ENCODE data around the gene DOCK8. TPM values are rescaled to one million over a fixed set of nuclear protein-coding genes. Genes with fewer than 3 reads are reported as not detected.
A peak's percentile ranks its signal among the peaks of the same experiment; 100 is the strongest.

Gene DOCK8
- total and polyA plus RNA-seq, 2 of the 13 experiments (the other 11 are each of a cell fraction or from before 2014, with no cell fraction given), result 0.28 to 0.38 TPM

DNA sequence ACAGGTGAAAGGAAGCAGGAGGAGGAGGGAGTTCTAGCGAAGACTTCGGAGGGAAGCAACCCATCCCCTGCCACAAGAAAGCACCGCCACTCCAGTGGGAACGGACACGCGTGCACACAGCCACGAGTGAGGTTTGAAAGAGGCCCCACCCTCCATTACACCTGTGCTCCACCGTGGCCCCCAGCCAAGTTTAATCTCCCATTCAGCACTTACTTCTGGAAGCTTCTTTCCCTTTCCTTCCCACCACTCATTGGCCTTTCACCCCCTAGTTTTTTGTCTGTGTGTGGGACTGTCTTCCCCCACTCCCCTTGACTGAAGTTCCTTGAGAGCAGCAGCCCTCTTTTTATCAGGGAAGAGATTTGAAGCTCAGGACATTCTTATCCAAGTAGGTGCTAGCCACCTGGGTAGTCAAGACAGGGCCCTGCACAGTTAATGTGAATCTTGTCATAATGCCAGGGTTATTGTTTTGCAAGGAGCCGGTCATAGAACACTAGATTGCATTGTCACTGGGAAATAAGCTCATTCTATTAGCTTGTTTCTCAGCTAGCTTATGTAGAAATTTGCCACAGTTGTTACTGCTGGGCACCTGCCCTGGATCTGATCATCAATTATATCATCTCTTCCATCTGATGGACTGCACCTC lies 256.0 kb downstream of the DOCK8 start (continued):
- TF ChIP-seq ZNF512B (CRISPR knock-in tag; IDR thresholded peaks at IDR 0.05; ENCODE audit: borderline replicate concordance) (0 out of 2 replicates have a peak, but pooled peaks have one; percentile 16), ZHX2 (IDR thresholded peaks at IDR 0.05; ENCODE audit: low read depth) (no peak), ZHX2 (CRISPR knock-in tag; IDR thresholded peaks at IDR 0.05; ENCODE audit: borderline replicate concordance) (no peak), ARID2 (CRISPR knock-in tag; IDR thresholded peaks at IDR 0.05; ENCODE audit: borderline replicate concordance) (peak; percentile 19; the same call in 1 of the 2 replicates), KDM2A (CRISPR knock-in tag; IDR thresholded peaks at IDR 0.05; ENCODE audit: borderline replicate concordance, low read depth) (0 out of 2 replicates have a peak, but pooled peaks have one; percentile 0), HNRNPL (IDR thresholded peaks at IDR 0.05; ENCODE audit: low read depth, low read length) (no peak), CAMTA2 (CRISPR knock-in tag; IDR thresholded peaks at IDR 0.05; ENCODE audit: borderline replicate concordance) (no peak), ZFY (CRISPR knock-in tag; IDR thresholded peaks at IDR 0.05) (no peak), ZNF138 (CRISPR knock-in tag; IDR thresholded peaks at IDR 0.05; ENCODE audit: low read depth) (0 out of 2 replicates have a peak, but pooled peaks have one; percentile 19)
- TF ChIP-seq, protein P1, sequence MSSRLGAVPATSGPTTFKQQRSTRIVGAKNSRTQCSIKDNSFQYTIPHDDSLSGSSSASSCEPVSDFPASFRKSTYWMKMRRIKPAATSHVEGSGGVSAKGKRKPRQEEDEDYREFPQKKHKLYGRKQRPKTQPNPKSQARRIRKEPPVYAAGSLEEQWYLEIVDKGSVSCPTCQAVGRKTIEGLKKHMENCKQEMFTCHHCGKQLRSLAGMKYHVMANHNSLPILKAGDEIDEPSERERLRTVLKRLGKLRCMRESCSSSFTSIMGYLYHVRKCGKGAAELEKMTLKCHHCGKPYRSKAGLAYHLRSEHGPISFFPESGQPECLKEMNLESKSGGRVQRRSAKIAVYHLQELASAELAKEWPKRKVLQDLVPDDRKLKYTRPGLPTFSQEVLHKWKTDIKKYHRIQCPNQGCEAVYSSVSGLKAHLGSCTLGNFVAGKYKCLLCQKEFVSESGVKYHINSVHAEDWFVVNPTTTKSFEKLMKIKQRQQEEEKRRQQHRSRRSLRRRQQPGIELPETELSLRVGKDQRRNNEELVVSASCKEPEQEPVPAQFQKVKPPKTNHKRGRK (CRISPR knock-in tag; IDR thresholded peaks at IDR 0.05), result peak; percentile 56; the same call in 1 of the 2 replicates
